Upper lobe of left lung (tissue), 6 donors: Measurements from ENCODE around the gene CARD19. TPM values are rescaled to one million over a fixed set of nuclear protein-coding genes. Genes with fewer than 3 reads are reported as not detected.

Experiments
- ATAC-seq, 2 donors: fragments of 200-7000 bp; cut with Tn5 transposase; one replicate each; pipeline ENCODE4 v1.9.1; 2022; ENCODE audit warnings: mild to moderate bottlenecking in 2 of 2, moderate library complexity in 2 of 2; ENCODE audit not compliant: low FRiP score in 2 of 2
- DNase-seq, 2 donors: peaks; one replicate each; pipeline ENCODE4 v3.0.0-alpha.2; 2019 to 2020
- H3K27ac ChIP-seq, 4 donors: fragments of 200-600 bp; sonication (generic); one replicate each; pipeline ENCODE4 v1.5.1; 2016 to 2019
- H3K27me3 ChIP-seq, 4 donors: fragments of 200-600 bp; sonication (generic); one replicate each; pipeline ENCODE4 v1.5.1; 2017 to 2019
- H3K36me3 ChIP-seq, 4 donors: fragments of 200-600 bp; sonication (generic); one replicate each; pipeline ENCODE4 v1.5.1; 2016 to 2019
- H3K4me1 ChIP-seq, 4 donors: fragments of 200-600 bp; sonication (generic); one replicate each; pipeline ENCODE4 v1.5.1; 2018 to 2019
- H3K4me3 ChIP-seq, 4 donors: fragments of 200-600 bp; sonication (generic); one replicate each; pipeline ENCODE4 v1.5.1; 2017 to 2019; ENCODE audit warnings: mild to moderate bottlenecking in 2 of 4, moderate library complexity in 1 of 4
- H3K9me3 ChIP-seq, 4 donors: fragments of 200-600 bp; sonication (generic); one replicate each; pipeline ENCODE4 v1.5.1; 2018 to 2019
- EP300 ChIP-seq, 4 donors: sonication (generic); formaldehyde crosslinking; IDR thresholded peaks; one replicate each; pipeline ENCODE4 v1.5.1; 2017; ENCODE audit warnings: antibody characterized with exemption in 4 of 4, control low read depth in 2 of 4
- POLR2A ChIP-seq, 4 donors: fragments of 450-650 bp; IDR thresholded peaks; one replicate each; pipeline ENCODE4 v1.5.1; 2016 to 2017; ENCODE audit warnings: antibody characterized with exemption in 4 of 4, mild to moderate bottlenecking in 2 of 4
- POLR2AphosphoS5 ChIP-seq, 2 donors: sonication (generic); formaldehyde crosslinking; IDR thresholded peaks; one replicate each; pipeline ENCODE4 v1.5.1; 2017; ENCODE audit warnings: antibody characterized with exemption in 2 of 2
- WGBS, 2 donors: methylation state at CpG; one replicate each; pipeline ENCODE4 v1.1.5; 2017 to 2018; 5-methylcytosine and 5-hydroxymethylcytosine counted together
- total RNA-seq, 6 donors: library from RNA; depleted of rRNA in 4 of 6; stranded (reverse); fragments of >200 nt in 4 of 6; gene quantifications; one replicate each; pipeline versions ENCODE4 v1.1.0 to v1.2.1, GENCODE V29; 2016 to 2021
- TF ChIP-seq, protein P1 (sequence below), 6 experiments: fragments of 450-650 bp in 4 of 6; fragments of 200-600 bp in 2 of 6; sonication (generic) in 2 of 6; IDR thresholded peaks; one replicate each; pipeline ENCODE4 v1.5.1; 2016 to 2019; ENCODE audit warnings: antibody characterized with exemption in 6 of 6
- donor health status: DM: no; HTN: no; CAD: no; lungs with moderate emphysema.
- donor health status: DM: no; HTN: yes; CAD: no; lungs with severe emphysema.

CARD19 gene
- total RNA-seq, 6 donors from 2014 or later: 34.7 to 92.3 (median 41.7) TPM

- H3K9me3 ChIP-seq: no peaks in the 10 kb centered on the region
- no peak overlapping the region for H3K4me3 ChIP-seq
- H3K4me1 ChIP-seq: peaks cover 30 to 39% (median 37%) of the 10 kb centered on the region in 4 donors
- DNase-seq: no peak
- H3K27ac ChIP-seq: peak overlapping the region; percentile 68 to 88 (median 86)
- WGBS, 2 donors: 48 to 66% methylated on average over 5 of the region's 5 CpGs
- no peak for ATAC-seq
- H3K27me3 ChIP-seq: no peaks in the 10 kb centered on the region
- TF ChIP-seq POLR2A (IDR thresholded peaks at IDR 0.05) (no peak), EP300 (IDR thresholded peaks at IDR 0.05) (no peak), POLR2AphosphoS5 (IDR thresholded peaks at IDR 0.05) (no peak)
- TF ChIP-seq, protein P1, sequence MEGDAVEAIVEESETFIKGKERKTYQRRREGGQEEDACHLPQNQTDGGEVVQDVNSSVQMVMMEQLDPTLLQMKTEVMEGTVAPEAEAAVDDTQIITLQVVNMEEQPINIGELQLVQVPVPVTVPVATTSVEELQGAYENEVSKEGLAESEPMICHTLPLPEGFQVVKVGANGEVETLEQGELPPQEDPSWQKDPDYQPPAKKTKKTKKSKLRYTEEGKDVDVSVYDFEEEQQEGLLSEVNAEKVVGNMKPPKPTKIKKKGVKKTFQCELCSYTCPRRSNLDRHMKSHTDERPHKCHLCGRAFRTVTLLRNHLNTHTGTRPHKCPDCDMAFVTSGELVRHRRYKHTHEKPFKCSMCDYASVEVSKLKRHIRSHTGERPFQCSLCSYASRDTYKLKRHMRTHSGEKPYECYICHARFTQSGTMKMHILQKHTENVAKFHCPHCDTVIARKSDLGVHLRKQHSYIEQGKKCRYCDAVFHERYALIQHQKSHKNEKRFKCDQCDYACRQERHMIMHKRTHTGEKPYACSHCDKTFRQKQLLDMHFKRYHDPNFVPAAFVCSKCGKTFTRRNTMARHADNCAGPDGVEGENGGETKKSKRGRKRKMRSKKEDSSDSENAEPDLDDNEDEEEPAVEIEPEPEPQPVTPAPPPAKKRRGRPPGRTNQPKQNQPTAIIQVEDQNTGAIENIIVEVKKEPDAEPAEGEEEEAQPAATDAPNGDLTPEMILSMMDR (IDR thresholded peaks at IDR 0.05): no peak
- H3K36me3 ChIP-seq: peaks cover 11 to 38% (median 34%) of the 10 kb centered on the region in 4 donors
Measured at GRCh38 chr9:93119703-93119952, 23.6 kb downstream of the CARD19 start.

- DNase-seq: peak; percentile 95 to 99
- Histone ChIP-seq H3K9me3 (no peaks in the 10 kb centered on the region), H3K4me3 (no peak overlapping the region), H3K4me1 (peaks cover 30 to 38% (median 34%) of the 10 kb centered on the region in 4 donors), H3K27ac (peak overlapping the region; percentile 74 to 88 (median 86)), H3K27me3 (no peaks in the 10 kb centered on the region), H3K36me3 (peaks cover 11 to 43% (median 39%) of the 10 kb centered on the region in 4 donors)
- ATAC-seq: peak; percentile 92
- TF ChIP-seq POLR2A (IDR thresholded peaks at IDR 0.05) (peak in 1 of 4 donors; percentile 52), EP300 (IDR thresholded peaks at IDR 0.05) (peak in 1 of 4 donors; percentile 90), POLR2AphosphoS5 (IDR thresholded peaks at IDR 0.05) (peak; percentile 93 to 95)
- TF ChIP-seq, protein P1 (IDR thresholded peaks at IDR 0.05): peak; percentile 46 to 87 (median 82)
- 36 to 60% methylated on average over 16 to 21 of the region's 23 CpGs for WGBS, 2 donors
Measured at GRCh38 chr9:93119953-93120845, 24.2 kb downstream of the CARD19 start.

- no peak for ATAC-seq
- H3K36me3 ChIP-seq: peaks cover 11 to 50% (median 41%) of the 10 kb centered on the region in 4 donors
- 90 to 94% methylated on average over 4 to 10 of the region's 11 CpGs for WGBS, 2 donors
- no peak overlapping the region for H3K4me3 ChIP-seq
- peak in 1 of 2 donors; percentile 19 for DNase-seq
- no peaks in the 10 kb centered on the region for H3K27me3 ChIP-seq
- H3K4me1 ChIP-seq: peaks cover 29 to 37% (median 32%) of the 10 kb centered on the region in 4 donors
- H3K9me3 ChIP-seq: no peaks in the 10 kb centered on the region
- TF ChIP-seq POLR2A (IDR thresholded peaks at IDR 0.05) (no peak), POLR2AphosphoS5 (IDR thresholded peaks at IDR 0.05) (no peak), EP300 (IDR thresholded peaks at IDR 0.05) (no peak)
- TF ChIP-seq, protein P1 (IDR thresholded peaks at IDR 0.05): no peak
- peak overlapping the region; percentile 74 to 88 (median 86) for H3K27ac ChIP-seq
Measured at GRCh38 chr9:93120846-93121315, 24.9 kb downstream of the CARD19 start.

- Histone ChIP-seq H3K36me3 (peaks cover 11 to 54% (median 43%) of the 10 kb centered on the region in 4 donors), H3K9me3 (no peaks in the 10 kb centered on the region), H3K27ac (peak overlapping the region; percentile 1 to 88 (median 86)), H3K4me3 (no peak overlapping the region), H3K27me3 (no peaks in the 10 kb centered on the region), H3K4me1 (peaks cover 27 to 37% (median 31%) of the 10 kb centered on the region in 4 donors)
- ATAC-seq (no peak), DNase-seq (no peak)
- no peak for TF ChIP-seq EP300 (IDR thresholded peaks at IDR 0.05)
- TF ChIP-seq, protein P1 (IDR thresholded peaks at IDR 0.05): no peak
- no peak for TF ChIP-seq POLR2AphosphoS5 (IDR thresholded peaks at IDR 0.05)
- no peak for TF ChIP-seq POLR2A (IDR thresholded peaks at IDR 0.05)
- WGBS, 2 donors: 87 to 93% methylated on average over 8 to 15 of the region's 20 CpGs
Measured at GRCh38 chr9:93121316-93122241, 25.6 kb downstream of the CARD19 start.
